ENCODE data around the gene KCNQ1.

The KCNQ1 gene

DNA sequence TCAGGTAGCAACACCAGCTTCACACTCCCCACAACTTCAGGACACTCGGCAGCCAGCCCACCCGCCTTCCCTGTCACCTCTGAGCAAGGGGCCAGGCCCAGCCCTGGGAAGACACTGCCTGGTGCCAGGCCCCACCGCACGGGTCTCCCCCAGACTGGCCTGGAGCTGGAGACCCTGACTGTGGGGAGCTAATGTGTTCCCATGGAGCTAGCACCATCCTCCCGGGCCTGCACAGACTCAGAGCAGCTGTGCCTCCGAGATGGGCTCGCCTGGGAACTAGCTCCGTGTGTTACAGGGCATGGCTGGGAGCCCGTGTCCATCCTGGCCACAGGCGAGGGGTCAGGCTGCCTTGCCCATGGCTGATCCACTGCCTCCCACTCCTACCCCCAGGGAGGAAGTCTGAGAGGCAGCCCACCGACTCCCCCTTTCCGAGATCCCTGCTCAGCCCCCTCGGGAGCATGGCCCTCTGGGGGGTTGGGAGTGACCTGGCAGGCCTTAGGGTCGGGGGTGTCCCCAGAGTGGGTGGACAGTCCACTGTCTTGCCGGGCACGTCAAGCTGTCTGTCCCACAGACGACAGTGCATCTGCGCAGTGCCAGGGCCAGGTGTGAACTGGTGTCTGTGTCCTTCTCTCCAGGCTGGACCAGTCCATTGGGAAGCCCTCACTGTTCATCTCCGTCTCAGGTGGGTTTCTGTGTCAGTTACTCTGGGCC lies 331.7 kb downstream of the KCNQ1 start:
- DNase-seq = no peak

DNA sequence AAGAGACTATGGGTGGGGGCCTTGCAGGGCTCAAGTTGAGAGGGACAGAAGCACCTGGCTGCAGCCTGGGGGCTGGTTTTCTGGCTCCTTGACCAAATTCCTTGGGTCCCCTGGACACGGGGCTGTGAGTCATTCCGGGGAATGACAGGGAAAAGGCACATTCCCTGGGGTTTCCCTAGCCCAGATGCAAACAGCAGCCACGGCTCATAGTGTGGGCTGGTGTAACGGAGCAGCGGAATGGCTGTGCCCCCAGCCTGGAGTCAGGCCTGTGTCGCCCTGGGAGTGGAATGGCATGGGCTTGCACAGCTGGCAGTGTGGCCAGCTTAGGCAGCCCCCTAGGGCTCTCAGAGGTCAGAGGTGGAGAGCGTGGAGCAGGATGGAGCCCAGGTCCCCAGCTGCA lies 332.6 kb downstream of the KCNQ1 start:
- no peak for DNase-seq

DNA sequence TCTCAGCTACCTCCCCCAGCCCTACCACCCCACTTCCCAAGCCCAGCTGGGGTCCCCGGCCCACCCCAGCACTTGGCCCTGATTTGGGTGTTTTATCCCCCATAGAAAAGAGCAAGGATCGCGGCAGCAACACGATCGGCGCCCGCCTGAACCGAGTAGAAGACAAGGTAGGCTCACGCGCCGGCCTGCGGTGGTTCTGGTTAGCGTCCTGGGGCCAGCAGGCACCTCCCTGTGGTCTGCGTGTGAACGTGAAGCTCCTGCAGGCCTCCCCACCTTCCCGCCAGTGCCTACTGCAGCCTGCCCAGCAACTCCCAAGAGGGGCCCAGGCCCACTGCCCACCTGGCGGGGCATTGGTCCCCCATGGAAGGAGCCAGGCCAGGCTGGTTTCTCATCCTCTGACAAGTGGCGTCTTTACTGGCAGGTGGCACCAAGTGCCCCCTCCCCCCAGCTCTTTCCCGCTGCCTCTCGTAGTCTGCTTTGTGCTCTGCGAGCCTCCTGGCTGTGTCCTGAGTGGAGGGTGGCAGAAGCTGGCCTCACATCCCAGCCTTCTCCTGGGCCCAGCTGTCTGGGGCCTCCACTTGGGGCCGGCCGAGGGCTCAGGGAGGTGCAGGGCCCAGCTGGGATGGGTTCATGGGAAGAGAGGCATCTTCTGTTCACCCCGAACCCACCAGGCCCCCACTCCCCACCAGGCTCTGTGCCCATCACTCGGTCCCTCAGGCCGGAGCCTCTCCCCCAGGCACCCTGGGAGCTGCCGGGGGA lies 333.2 kb downstream of the KCNQ1 start:
- no peak for DNase-seq

DNA sequence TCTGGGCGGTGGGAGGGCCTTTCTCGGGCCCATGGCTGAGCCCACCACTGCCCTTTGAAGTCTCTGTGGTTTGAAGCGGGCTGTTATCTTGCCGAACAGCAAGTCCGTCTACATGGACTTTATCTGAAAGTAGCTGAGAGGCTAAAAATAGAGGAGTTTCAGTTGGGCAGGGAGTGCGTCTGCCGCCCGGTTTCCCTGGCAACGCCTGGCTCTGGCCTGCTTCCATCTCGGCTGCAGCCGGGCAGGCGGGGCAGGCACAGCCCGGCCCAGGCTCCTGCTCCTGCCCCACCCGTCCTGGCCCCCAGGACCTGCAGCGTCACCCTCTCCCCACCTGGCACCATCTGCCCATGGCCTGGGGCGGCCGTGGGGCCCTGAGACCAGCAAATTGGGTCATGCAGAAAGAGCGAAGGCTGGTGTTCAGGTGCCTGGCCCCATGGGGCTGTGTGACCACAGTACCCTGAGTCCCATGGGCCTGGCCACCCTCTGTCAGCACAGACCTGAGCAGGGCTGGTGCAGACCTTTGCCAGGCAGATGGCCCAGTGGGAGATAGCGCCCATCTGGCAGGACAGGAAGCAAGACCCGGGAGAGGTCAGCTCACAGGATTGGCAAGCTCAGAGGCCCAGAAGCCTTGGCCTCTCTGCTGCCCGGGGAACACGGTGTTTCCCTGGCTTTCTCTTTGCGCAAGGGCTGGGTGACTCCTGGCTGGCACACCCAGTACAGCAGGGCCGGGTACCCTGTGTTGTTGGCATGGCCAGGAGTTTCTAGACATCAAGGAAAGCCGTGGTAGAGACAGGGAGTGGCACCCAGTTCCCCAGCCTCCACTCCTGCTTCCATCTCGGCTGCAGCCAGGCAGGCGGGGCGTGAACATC lies 334.1 kb downstream of the KCNQ1 start:
- DNase-seq = peak; percentile 86

DNA sequence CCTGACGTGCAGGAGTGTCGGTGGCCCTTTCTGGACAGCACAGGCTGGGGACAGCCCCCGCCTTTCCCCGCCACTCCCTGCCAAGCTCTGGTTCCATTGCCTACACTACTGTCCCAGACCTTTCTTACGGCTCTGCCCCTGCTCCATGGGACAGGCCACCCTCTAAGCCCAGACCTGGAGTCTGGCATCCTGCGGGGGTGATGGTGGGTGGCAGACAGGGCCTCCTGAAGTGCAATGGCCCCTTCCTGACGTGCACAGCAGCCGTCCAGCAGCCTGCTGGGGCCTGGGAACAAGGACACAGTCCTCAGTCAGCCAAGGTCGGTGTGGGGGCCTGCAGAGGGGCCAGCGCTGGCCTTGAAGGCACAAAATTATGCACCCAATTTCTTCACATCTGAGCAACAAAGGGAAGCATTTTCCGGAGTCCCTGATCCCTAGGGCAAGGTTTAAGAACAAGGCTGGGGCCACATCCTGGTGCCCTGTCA lies 334.7 kb downstream of the KCNQ1 start:
- no peak for DNase-seq

DNA sequence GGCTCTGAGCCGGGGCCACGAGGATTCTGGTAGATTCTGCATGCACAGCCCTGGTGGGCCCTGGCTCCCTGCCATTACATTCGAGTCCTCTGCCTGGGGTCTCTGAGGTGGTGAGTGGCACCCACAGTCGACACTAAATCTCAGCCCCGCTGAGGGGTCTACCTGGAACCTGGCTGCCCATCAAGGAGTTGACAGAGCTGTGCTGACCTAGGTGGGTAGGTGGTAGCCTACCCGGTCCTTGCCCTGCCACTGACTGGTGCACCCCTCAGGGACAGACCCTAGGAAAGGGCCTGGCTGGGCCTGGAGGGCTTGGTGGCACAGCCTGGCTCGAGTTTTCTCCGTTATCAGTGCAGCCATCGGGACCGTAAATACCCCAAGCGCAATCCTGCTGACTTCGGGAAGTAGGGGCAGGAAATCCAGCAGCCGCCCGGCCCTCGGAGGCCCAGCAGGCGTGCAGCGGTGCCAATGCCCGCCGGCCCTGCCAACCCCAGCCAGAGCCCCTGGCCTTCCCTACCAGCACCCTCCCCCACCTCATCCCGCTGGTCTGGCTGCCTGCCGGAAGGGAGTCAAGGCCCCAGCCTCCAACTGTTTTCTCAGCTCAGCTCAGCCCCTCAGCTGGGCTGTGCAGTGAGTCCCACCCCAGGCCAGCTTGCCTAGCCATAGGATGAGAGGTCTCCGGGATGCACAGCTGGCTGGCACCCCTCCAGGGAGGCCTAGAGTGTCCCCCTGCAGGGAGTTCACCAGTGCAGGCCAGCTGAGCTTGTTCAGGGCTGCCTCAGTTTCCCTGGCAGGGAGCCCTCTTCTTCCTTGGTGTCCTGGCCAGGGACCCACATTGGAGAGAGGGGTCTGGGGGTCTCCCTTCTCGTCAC lies 335.4 kb downstream of the KCNQ1 start:
- no peak for DNase-seq

DNA sequence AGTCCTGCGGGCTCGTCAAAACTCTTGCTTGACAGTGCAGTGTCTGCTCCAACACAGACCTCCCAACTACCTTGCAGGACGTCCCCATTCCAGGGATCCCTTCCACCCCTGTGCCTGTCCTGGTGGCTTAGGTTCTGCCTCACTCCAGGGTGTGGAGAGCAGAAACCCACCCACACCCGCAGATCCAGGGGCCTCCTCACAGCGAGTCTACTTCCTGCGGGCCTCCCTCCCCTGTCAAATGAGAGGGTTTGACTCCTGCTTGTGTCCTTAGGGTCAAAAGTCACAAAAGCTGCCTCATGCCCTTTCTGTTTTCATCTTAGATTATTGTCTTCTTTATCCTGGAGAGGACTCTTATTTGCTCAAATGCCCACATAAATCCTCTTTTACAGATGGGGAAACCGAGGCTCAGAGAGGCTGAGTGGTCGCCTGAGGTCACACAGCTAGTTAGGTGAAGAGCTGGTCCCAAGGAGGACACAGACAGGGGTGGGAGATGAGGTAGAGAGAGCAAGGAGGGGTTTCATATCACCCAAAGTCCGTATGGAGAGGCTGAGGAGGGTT lies 336.1 kb downstream of the KCNQ1 start:
- DNase-seq = no peak

DNA sequence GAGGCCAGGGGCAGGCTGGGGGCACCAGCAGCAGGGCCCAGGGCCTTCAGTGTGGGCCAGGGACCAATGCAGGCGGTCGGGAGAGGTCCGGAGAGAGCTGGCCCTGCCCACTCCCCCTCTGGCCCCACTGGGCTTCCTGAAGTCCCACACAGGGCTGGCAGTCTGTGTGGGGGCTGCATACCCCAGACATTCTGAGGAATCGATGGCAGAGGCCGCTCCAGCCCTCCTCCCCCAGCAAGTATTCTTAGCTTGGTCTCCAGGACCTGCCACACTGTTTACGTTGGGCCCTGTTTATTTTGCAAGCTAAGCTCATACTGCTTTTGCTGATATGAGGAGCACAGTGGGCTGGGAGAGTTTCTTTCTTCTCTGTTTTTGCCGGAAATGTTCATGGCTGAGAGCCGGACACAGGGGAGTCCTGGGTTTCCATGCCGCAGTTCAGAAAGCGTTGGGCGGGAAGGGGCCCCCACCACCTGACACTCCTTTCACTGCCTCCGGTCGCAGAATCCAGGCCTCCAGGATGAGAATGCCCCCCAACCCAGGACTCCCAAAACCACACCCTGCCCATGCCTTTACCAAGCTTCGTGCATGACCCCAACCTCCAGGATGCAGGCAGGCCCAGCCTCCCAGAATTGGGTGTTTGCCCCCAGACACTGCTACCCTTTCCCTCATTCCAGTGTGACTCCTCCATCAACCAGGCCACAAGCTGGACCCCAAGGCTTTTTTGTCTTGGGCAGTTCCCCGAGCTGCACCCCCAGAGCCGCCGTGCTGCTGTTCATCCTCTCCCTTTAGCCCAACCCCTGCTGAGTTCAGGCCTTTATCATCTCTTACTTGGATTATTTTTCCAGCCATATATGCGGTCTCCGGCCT lies 336.8 kb downstream of the KCNQ1 start:
- no peak for DNase-seq

DNA sequence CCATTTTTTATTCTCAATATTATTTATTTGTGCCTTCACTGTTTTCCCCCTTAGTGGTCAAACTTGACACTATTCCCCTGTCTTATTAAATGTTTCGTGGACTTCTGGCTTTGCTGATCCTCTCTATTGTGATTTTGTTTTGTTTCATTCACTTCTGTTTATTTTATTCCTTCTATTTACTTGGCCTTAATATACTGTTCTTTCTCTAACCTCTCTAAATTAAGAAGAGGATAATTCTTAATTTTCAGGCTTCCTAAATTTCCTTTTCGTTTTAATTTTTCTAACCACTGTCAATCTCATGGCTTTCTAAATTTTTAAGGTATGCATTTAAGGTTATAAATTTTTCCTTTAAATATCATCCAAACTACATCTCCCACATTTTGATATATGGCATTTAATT lies 338.0 kb downstream of the KCNQ1 start:
- DNase-seq = no peak

DNA sequence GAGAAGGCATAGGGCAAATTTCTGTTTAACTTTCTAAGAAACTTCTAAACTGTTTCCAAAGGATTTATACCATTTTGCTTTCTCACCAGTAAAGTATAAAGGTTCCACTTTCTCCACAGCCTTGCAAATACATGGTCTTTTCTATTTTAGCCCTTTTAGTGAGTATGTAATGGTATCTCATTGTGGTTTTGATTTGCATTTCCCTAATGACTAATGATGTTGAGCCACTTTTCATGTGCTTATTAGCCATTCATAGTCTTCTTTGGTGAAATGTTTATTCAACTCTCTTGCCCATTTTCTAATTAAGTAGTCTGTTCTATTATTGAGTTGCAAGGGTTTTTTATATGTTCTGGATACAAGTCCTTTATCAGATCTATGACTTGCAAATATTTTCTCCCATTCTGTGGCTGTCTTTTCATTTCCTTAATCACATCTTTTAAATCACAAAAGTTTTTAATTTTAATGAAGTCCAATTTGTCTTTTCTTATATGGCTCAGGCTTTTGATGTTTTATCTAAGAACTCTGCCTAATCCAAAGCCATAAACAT lies 338.8 kb downstream of the KCNQ1 start:
- DNase-seq = no peak

DNA sequence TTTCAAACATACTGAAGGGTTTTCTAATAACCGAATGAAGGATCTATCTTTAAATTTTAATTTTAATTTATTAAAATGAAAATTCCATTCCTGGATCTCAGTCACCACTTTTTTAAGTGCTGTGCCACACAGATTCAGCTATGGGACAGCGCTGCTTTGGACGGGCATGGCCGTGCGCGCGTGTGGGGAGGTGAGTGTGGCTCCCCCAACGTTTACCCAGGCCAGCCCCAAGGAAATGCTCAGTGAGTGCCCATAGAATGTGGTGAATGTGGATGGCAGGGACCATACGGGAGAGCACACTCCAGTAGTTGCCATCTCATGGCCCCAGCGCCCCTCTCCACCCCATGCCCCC lies 343.0 kb downstream of the KCNQ1 start:
- DNase-seq = no peak

DNA sequence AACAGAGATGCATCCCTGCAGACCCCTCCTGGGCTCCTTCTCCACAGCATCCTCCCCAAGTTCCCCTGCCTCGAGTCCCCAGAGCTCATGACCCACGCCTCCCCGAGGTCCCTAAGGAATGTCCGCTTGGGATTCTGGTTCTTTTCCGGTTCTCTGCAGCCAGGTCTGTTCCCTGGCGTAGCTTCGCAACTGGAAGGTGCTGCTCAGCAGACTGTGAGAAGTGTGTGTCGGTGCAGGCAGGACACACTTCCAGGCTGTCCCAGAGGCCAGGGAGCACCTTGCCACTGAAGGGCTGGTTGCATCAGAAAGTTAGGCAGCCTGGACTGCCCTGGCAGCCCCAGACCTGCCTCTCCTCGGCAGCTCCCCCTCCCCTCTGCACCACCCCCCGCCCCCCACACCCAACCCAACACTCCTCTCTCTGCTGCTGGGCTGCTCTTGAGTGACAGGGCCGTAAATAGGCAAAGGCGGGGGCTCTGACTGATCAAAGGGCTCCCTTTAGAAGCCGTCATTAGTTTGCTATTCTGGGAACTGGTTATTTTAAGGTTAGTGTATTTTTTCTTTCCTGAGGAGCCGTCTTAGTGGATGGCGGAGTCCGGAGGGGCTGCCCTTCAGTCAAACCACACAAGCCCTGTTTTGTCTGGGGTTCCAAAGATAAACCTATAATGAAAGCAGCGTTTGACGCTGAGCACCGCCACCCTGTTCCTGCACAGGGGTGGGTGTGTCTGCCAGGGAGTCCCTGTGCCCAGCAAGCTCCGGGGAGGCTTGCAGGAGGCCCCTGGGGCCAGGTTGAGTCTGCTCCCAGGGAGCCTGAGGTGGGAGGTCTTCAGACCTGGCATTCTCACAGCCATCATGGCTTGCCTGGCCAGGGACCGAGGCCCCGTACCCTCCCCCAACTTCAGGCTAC lies 343.6 kb downstream of the KCNQ1 start:
- no peak for DNase-seq

DNA sequence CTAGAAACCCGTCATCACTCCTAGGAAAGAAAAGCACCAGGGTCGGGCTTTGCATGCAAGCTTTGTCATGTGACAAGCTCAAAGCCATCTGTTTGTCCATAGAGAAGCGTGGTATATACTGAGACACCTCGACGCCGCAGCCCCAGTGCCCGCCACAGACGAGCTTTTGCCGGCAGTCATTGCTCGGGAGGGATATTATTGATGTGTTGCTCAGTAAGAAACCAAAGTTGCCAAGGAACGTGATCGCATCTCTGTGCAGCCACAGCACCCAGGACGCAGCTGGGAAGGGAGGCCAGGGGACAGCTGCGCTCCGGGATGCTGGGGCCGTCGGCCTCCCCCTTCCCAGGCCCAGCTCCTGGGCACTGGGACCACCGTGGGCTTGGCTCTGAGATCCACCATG lies 344.5 kb downstream of the KCNQ1 start:
- DNase-seq = no peak

DNA sequence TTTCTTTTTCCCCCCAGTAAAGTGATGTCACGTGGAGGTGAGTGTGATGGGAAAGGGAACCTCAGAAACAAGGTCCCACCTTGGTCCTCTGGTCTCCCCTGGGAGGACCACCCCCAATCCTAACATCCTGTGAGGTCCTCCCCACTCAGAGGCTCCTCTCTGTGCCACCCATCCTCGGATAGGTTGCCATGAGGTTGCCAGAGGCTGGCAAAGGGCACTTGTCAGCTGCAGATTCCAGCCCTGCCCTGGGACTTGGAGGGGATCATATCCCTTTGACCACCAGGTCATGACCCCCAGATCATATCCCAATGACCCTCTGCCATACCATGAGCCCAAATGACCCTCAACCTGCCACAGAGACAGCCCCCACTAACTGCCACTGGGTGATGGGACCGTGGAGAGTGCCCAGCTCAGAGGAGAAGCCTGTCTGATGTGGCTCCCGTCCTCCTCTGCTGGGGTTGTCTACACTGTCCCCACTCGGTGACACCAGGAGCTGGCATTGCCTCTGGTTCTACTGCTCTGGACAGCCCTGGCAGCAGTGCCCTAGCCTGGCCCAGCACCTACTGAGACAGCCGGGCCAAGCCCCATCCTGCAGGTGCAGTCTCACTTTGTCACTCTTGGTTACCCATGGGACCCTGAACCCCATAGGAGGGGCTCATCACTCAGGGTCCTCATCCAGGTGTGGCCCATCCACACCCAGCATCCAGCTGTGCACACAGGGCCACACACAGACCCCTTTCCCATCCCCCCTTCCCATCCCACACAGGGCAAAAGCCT lies 345.2 kb downstream of the KCNQ1 start:
- DNase-seq = no peak

DNA sequence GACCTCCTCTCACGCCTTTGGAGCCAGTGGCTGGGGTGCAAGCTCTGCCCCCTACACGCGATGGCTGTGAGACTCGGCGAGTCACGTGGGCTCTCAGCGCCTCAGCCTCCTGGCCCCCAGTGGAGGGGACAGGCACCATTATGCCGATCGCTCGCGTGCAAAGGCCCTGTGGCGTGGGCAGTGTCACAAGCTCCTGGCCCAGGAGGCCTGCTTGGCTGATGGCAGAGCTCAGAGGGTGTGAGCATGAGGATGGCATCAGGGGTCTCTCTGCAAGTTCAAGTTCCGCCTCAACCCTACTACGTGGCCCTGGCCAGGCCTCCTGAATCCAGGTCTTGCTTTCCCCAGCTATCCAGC lies 345.7 kb downstream of the KCNQ1 start:
- DNase-seq = no peak

DNA sequence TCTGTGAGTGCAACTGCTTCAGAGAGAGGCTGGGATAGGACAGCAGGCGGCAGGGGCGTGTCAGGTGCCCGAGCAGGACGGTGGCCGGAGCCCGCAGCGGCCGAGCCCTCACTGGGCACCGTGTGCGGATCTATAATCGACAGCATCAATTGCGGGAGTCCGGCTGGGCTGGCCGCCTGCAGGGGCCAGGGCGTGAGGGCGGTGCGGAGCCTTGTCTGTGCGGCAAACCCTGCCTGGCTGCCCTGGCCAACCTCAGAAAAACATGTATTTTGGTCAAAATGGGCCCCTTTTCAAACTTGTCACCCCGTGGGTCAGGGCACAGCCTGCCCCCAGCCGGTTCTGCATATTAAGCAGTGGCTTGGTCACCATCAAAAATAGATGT lies 346.3 kb downstream of the KCNQ1 start:
- DNase-seq = no peak

DNA sequence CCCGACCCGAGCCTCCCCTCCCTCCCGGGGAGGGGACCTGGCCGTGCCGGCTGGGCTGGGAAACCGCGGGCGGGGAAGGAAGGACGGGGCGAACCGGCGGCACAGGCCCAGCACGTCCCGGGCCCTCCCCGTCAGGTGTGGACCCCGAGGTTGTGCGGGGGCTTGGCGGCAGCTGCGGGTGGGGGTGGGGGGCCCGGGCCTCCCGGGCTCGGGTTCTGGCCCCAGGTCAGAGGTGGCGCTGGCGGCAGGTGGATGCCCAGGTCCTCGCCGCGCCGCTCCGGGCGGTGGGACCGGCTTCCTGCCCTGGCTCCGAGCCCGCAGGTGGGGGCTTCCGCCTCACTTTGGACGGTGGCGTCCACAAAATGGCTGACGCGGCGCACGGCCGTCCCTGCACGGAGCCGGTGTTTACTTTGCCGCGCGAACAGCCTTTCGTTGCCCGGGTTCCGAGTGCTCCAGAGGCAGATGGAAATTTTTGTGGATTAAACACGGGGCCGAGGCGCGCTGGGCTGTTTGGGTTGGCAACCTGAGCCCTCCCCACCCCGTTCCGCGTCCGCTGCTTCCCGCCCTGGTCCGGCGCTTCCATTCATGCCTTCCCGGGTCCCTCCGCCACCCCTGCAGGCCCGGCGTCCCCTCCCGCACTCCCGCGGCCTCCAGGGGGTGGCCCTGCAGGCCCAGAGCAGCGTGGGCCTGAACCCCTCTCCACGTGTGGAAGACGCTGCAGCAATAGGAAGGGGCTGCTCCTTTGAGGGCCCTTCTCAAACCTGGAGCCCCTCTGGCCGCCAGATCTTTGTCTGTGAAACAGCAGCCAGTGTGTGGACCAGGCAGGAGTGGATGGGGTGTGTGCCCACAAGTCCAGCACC lies 346.9 kb downstream of the KCNQ1 start:
- DNase-seq = no peak
